HEK293 (cell line): ENCODE data around the gene SMIM33.

Experiments
- ZNF561 ChIP-seq: fragments of 450-650 bp; IDR thresholded peaks from 2 replicates; pipeline ENCODE4 v1.5.1; 2018; ENCODE audit warnings: missing biosample characterization, missing genetic modification characterization, borderline replicate concordance
- ZNF571 ChIP-seq: fragments of 450-650 bp; formaldehyde crosslinking; IDR thresholded peaks from 2 replicates; pipeline ENCODE4 v1.5.0; 2017; ENCODE audit warnings: missing biosample characterization, missing genetic modification characterization
- TF ChIP-seq, protein P1 (sequence below): fragments of 450-650 bp; formaldehyde crosslinking; IDR thresholded peaks from 2 replicates; pipeline ENCODE4 v1.5.1; 2016; ENCODE audit warnings: missing biosample characterization, missing genetic modification characterization

Gene SMIM33

DNA sequence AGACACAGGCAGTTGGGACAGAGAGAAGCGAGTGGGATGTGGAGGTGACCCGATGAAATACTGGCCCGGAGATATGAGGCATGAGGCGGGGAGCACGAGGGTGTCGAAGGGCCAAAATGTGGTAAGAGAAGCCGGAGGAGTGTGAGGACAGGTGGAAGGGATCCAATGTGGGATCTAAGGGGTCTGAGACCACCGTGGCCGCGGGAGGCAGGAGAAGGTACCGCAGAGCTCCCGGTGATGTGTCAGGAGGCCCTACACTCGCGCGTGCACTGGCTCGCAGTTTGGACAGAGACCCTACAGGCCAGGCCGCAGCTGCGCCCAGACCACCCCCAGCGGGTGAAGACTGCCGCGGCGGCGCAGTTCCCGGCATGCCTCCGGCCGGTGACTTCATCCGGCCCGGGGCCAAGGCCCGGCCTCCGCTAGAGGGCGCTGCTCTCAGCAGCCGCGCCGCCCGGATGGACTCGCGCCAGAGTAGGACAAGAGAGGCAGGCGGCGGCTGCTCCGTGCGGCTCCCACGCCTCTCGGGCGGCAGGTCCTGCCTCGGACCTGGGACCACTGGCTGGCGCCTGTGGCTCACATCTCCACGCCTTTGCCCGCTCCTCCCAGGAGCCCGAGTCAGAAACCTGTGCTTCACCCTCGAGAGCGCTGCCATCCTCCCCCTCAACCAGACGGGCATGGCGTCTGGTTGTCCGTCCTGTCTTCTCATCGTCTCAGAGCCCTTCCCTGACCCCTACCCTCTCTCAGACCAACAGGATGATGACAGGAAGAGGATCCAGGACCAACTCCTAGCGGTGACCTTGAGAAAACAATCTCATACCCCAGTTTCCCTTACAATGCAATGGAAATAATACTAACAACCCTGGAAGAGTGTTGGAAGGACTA lies 47.1 kb downstream of the SMIM33 start (continued):
- TF ChIP-seq ZNF571 (tag by site-specific recombination) (no peak), ZNF561 (tag by site-specific recombination) (peak; percentile 91; the same call in 1 of the 2 replicates)
- TF ChIP-seq, protein P1, sequence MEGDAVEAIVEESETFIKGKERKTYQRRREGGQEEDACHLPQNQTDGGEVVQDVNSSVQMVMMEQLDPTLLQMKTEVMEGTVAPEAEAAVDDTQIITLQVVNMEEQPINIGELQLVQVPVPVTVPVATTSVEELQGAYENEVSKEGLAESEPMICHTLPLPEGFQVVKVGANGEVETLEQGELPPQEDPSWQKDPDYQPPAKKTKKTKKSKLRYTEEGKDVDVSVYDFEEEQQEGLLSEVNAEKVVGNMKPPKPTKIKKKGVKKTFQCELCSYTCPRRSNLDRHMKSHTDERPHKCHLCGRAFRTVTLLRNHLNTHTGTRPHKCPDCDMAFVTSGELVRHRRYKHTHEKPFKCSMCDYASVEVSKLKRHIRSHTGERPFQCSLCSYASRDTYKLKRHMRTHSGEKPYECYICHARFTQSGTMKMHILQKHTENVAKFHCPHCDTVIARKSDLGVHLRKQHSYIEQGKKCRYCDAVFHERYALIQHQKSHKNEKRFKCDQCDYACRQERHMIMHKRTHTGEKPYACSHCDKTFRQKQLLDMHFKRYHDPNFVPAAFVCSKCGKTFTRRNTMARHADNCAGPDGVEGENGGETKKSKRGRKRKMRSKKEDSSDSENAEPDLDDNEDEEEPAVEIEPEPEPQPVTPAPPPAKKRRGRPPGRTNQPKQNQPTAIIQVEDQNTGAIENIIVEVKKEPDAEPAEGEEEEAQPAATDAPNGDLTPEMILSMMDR (tag by site-specific recombination) = peak; percentile 100
